Upper lobe of left lung (tissue), 4 donors: ENCODE measurements around the gene MAGI2.

ENCODE experiments used
- POLR2A ChIP-seq, 4 donors: fragments of 450-650 bp; IDR thresholded peaks; one replicate each; pipeline ENCODE4 v1.5.1; 2016 to 2017; ENCODE audit warnings: antibody characterized with exemption in 4 of 4, mild to moderate bottlenecking in 2 of 4
- TF ChIP-seq, protein P1 (sequence below), 6 experiments: fragments of 450-650 bp in 4 of 6; fragments of 200-600 bp in 2 of 6; sonication (generic) in 2 of 6; IDR thresholded peaks; one replicate each; pipeline ENCODE4 v1.5.1; 2016 to 2019; ENCODE audit warnings: antibody characterized with exemption in 6 of 6

DNA sequence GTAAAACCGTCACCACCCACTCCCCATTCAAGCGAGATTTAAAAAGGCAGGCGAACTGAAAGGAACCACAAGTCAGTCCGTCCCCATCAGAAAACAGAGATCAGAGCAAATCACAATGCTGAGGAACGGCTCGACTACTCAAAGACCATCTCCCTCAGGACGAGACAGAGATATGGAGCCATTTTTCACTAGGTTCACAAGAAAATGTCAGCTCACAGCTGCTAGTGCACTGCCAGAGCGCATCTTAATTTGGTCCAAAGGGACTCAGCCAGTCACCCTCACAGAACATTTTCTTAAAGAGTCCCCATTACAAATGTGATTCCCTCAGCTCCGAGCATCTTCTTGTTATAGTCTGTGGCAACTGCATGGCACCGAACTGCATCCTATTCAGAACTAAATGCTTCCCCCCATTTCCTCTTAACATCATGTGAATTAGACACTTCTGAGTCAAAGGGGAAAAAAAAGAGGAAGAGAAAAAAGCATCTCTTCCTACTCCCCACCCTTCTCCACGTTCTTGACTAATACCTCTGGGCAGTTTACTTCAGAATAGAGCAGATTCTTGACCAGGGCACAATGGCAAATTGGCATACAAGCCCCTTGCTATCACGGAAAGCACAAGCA is 683.9 kb downstream of the MAGI2 start:
- TF ChIP-seq, protein P1, sequence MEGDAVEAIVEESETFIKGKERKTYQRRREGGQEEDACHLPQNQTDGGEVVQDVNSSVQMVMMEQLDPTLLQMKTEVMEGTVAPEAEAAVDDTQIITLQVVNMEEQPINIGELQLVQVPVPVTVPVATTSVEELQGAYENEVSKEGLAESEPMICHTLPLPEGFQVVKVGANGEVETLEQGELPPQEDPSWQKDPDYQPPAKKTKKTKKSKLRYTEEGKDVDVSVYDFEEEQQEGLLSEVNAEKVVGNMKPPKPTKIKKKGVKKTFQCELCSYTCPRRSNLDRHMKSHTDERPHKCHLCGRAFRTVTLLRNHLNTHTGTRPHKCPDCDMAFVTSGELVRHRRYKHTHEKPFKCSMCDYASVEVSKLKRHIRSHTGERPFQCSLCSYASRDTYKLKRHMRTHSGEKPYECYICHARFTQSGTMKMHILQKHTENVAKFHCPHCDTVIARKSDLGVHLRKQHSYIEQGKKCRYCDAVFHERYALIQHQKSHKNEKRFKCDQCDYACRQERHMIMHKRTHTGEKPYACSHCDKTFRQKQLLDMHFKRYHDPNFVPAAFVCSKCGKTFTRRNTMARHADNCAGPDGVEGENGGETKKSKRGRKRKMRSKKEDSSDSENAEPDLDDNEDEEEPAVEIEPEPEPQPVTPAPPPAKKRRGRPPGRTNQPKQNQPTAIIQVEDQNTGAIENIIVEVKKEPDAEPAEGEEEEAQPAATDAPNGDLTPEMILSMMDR (IDR thresholded peaks at IDR 0.05): no peak
- no peak for TF ChIP-seq POLR2A (IDR thresholded peaks at IDR 0.05)
